Left kidney (tissue), 2 donors: ENCODE measurements around the gene TMEM131. TPM values are rescaled to one million over a fixed set of nuclear protein-coding genes. Genes with fewer than 3 reads are reported as not detected.
A peak's percentile ranks its signal among the peaks of the same experiment; 100 is the strongest.

Source experiments
- DNase-seq: peaks from one replicate; pipeline ENCODE4 v3.0.0-alpha.2; 2013
- polyA plus RNA-seq: library from polyadenylated mRNA; unstranded; fragments of 120-200 nt; gene quantifications from one replicate; pipeline ENCODE4 v1.2.1, GENCODE V29; 2013; ENCODE audit not compliant: insufficient read length

Gene TMEM131
- polyA plus RNA-seq, 1 donor: 58.1 TPM

- DNase-seq: no peak
Observed at GRCh38 chr2:97812931-97813330, 182.8 kb downstream of the TMEM131 start.

- no peak for DNase-seq
Observed at GRCh38 chr2:97808816-97809215, 186.9 kb downstream of the TMEM131 start.

- DNase-seq: peak; percentile 58
Observed at GRCh38 chr2:97806738-97807618, 188.8 kb downstream of the TMEM131 start.

- DNase-seq: no peak
Observed at GRCh38 chr2:97805776-97806175, 190.0 kb downstream of the TMEM131 start.

GRCh38 chr2:97801028-97801427 is 194.7 kb downstream of the TMEM131 start:
- DNase-seq: no peak

- DNase-seq: no peak
Observed at GRCh38 chr2:97798416-97798815, 197.3 kb downstream of the TMEM131 start.

GRCh38 chr2:97797355-97797754 is 198.4 kb downstream of the TMEM131 start:
- DNase-seq: no peak

- DNase-seq: no peak
Observed at GRCh38 chr2:97796465-97797126, 199.2 kb downstream of the TMEM131 start.

GRCh38 chr2:97792416-97792815 is 203.3 kb downstream of the TMEM131 start:
- DNase-seq: no peak

GRCh38 chr2:97788986-97789644 is 206.6 kb downstream of the TMEM131 start:
- no peak for DNase-seq

GRCh38 chr2:97785818-97786217 is 209.9 kb downstream of the TMEM131 start:
- no peak for DNase-seq

- DNase-seq: no peak
Observed at GRCh38 chr2:97784953-97785352, 210.8 kb downstream of the TMEM131 start.

GRCh38 chr2:97781981-97782380 is 213.8 kb downstream of the TMEM131 start:
- no peak for DNase-seq

- no peak for DNase-seq
Observed at GRCh38 chr2:97779141-97779540, 216.6 kb downstream of the TMEM131 start.

- no peak for DNase-seq
Observed at GRCh38 chr2:97775074-97775473, 220.7 kb downstream of the TMEM131 start.

GRCh38 chr2:97774425-97774824 is 221.3 kb downstream of the TMEM131 start:
- DNase-seq: no peak

- no peak for DNase-seq
Observed at GRCh38 chr2:97770445-97770844, 225.3 kb downstream of the TMEM131 start.

- no peak for DNase-seq
Observed at GRCh38 chr2:97769711-97770110, 226.0 kb downstream of the TMEM131 start.

GRCh38 chr2:97769308-97769707 is 226.4 kb downstream of the TMEM131 start:
- no peak for DNase-seq

- DNase-seq: no peak
Observed at GRCh38 chr2:97766567-97766966, 229.2 kb downstream of the TMEM131 start.

- no peak for DNase-seq
Observed at GRCh38 chr2:97765933-97766332, 229.8 kb downstream of the TMEM131 start.

GRCh38 chr2:97764559-97765263 is 231.0 kb downstream of the TMEM131 start:
- DNase-seq: no peak
